ENCODE data around the gene PRPF38B. TPM values are rescaled to one million over a fixed set of nuclear protein-coding genes. Genes with fewer than 3 reads are reported as not detected.
"Not testable (repeated sequence)": the region's sequence is repeated elsewhere in the genome, so short reads cannot be mapped to it uniquely, and the experiment has no call there.

The PRPF38B gene
- total RNA-seq, 1 donor from 2014 or later, result 21.1 TPM

GRCh38 chr1:108701176-108701849 is 9.2 kb downstream of the PRPF38B start:
- no peaks in the 10 kb centered on the region for H3K27me3 ChIP-seq (ENCODE audit: control insufficient read depth, insufficient read depth, low read length)
- TF ChIP-seq CTCF (IDR thresholded peaks at IDR 0.05; ENCODE audit: insufficient read depth, low read length, poor library complexity, severe bottlenecking), result no peak
- H3K36me3 ChIP-seq (ENCODE audit: control insufficient read depth, insufficient read depth, low read length), result peaks cover 1% of the 10 kb centered on the region
- no peak for DNase-seq (ENCODE audit: low read depth)
- no peak overlapping the region for H3K4me3 ChIP-seq (ENCODE audit: low read depth, low read length)

DNA sequence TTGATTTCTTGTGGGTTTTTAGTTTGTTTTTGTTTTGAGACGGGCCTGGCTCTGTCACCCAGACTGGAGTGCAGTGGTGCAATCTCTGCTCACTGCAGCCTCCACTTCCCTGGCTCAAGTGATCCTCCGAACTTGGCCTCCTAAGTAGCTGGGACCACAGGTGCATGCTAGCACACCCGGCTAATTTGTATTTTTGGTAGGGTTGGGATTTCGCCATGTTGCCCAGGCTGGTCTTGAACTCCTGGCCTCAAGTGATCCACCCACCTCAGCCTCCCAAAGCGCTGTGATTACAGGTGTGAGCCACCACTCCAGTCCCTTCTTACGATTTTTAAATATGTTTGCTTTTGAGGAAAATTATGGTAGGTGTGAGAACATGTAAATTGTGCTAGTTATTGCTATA is 10.0 kb downstream of the PRPF38B start:
- H3K27me3 ChIP-seq (ENCODE audit: control insufficient read depth, insufficient read depth, low read length); DNase-seq (ENCODE audit: low read depth); H3K36me3 ChIP-seq (ENCODE audit: control insufficient read depth, insufficient read depth, low read length): not testable (repeated sequence)

DNA sequence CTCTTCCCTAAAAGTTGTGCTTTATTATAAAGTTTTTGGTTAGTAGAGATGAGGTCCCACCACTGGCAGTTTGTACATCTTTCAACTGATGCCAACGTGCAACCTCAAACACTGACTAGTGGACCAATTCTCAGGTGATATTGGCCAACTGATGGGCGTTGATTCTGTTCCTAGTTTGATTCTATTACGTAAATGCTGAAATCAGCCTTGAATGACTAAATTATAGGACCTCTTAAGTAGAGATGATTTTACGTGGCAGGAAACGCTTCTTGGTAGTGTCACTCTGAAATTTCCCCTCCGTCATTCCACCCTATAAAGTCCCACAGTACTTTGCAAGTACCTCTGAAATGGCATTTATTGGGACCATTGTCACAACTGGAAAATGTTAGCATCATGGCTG is 11.8 kb downstream of the PRPF38B start:
- no peak for DNase-seq (ENCODE audit: low read depth)
- Histone ChIP-seq H3K27me3 (ENCODE audit: control insufficient read depth, insufficient read depth, low read length) (no peaks in the 10 kb centered on the region), H3K4me3 (ENCODE audit: low read depth, low read length) (no peak overlapping the region), H3K36me3 (ENCODE audit: control insufficient read depth, insufficient read depth, low read length) (peaks cover 1% of the 10 kb centered on the region)
- TF ChIP-seq CTCF (IDR thresholded peaks at IDR 0.05; ENCODE audit: insufficient read depth, low read length, poor library complexity, severe bottlenecking), result no peak

More for the DNA sequence above, 10.0 kb downstream of the PRPF38B start:
- not testable (repeated sequence) for H3K4me3 ChIP-seq (ENCODE audit: low read depth, low read length)

DNA sequence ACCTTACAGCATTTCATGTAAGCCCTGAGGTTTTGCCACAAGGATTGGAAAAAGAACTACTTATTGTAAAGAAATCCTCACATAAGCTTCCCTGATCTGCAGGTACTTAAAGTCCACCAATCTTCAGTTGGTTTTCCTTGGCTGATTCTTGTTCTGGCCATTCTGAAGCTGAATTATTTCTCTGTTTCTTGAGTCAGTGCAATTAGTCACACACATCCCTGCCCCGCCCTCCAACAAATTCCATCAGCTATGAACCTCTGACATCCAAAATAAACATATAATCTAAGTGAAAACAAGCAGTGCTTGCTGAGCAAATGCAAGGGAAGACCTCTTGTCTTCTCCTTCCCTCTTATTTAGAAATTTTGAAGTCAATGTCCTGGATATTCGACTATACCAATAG is 12.4 kb downstream of the PRPF38B start:
- TF ChIP-seq CTCF (IDR thresholded peaks at IDR 0.05; ENCODE audit: insufficient read depth, low read length, poor library complexity, severe bottlenecking), result no peak
- no peak for DNase-seq (ENCODE audit: low read depth)
- no peaks in the 10 kb centered on the region for H3K36me3 ChIP-seq (ENCODE audit: control insufficient read depth, insufficient read depth, low read length)
- no peaks in the 10 kb centered on the region for H3K27me3 ChIP-seq (ENCODE audit: control insufficient read depth, insufficient read depth, low read length)
- no peak overlapping the region for H3K4me3 ChIP-seq (ENCODE audit: low read depth, low read length)

DNA sequence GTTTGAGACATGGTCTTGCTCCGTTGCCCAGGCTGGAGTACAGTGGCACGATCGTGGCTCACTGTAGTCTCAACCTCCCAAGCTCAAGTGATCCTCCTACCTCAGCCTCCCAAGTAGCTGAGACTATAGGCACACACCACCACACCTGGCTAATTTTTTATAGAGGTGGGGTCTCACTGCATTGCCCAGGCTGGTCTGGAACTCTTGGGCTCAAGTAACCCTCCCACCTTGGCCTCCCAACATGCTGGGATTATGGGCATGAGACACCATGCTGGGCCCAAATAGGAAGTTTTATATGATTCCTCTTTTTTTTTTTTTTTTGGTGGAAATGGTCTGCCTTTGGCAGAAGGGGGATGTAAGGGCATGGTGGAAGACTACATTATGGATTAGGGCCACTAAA is 14.5 kb downstream of the PRPF38B start:
- no peak for TF ChIP-seq CTCF (IDR thresholded peaks at IDR 0.05; ENCODE audit: insufficient read depth, low read length, poor library complexity, severe bottlenecking)
- Histone ChIP-seq H3K27me3 (ENCODE audit: control insufficient read depth, insufficient read depth, low read length) (no peaks in the 10 kb centered on the region), H3K4me3 (ENCODE audit: low read depth, low read length) (no peak overlapping the region), H3K36me3 (ENCODE audit: control insufficient read depth, insufficient read depth, low read length) (no peaks in the 10 kb centered on the region)
- no peak for DNase-seq (ENCODE audit: low read depth)

GRCh38 chr1:108708691-108709660 is 16.9 kb downstream of the PRPF38B start:
- no peak for DNase-seq (ENCODE audit: low read depth)
- Histone ChIP-seq H3K4me3 (ENCODE audit: low read depth, low read length) (no peak overlapping the region), H3K36me3 (ENCODE audit: control insufficient read depth, insufficient read depth, low read length) (no peaks in the 10 kb centered on the region), H3K27me3 (ENCODE audit: control insufficient read depth, insufficient read depth, low read length) (no peaks in the 10 kb centered on the region)
- no peak for TF ChIP-seq CTCF (IDR thresholded peaks at IDR 0.05; ENCODE audit: insufficient read depth, low read length, poor library complexity, severe bottlenecking)
